HG02981 (cell line): Measurements from ENCODE around the gene RCCD1.

Experiments
- ATAC-seq: cut with Tn5 transposase; IDR thresholded peaks from one replicate; pipeline ENCODE4 v1.9.1; 2021; ENCODE audit warnings: mild to moderate bottlenecking, moderate library complexity; ENCODE audit not compliant: unreplicated experiment

RCCD1 gene

DNA sequence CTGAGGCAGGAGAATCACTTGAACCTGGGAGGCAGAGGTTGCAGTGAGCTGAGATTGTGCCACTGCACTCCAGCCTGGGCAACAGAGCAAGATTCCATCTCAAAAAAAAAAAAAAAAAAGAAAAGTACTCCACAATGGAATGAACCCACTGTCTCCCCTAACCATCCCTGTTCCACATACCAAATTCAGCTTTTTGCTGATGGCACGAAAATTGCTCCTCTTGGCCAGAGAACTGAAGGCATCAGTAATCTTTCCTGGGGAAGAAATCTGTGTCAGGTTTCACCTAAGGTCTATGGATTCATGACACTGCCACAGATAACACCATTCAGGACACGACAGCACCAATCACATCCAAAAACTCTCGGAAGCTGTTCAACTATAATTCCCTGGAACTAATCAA lies 46.5 kb downstream of the RCCD1 start:
- ATAC-seq, result no peak

- ATAC-seq, result no peak
These were observed 52.6 kb downstream of the RCCD1 start for GRCh38 chr15:91007266-91007665.
